H1 (cell line): ENCODE measurements around the gene KANSL1L. TPM values are rescaled to one million over a fixed set of nuclear protein-coding genes. Genes with fewer than 3 reads are reported as not detected.

Experiments used
- CTCF ChIA-PET: fragments of 300-600 bp; sonication (Branson Sonifier 250); formaldehyde crosslinking; loops from one replicate; lab custom pipeline; 2021; ENCODE audit not compliant: partially characterized antibody; lab: Charles Lee
- POLR2A ChIA-PET: fragments of 300-600 bp; sonication (Branson Sonifier 250); formaldehyde crosslinking; loops from one replicate; lab custom pipeline; 2021; ENCODE audit warnings: inconsistent platforms; ENCODE audit not compliant: partially characterized antibody; lab: Charles Lee
- DNase-seq, 2 experiments: peaks; one replicate each; pipeline versions ENCODE4 v3.0.0 to v3.0.0-alpha.2; 2010 to 2022; ENCODE audit warnings: low spot score in 2 of 2, low read depth in 1 of 2, mixed read lengths in 1 of 2
- FAIRE-seq: peaks from 2 replicates; lab custom pipeline; 2011; peaks lifted over from hg19 to GRCh38; lab: Jason Lieb, UNC
- H2AFZ ChIP-seq: 2 replicates; pipeline ENCODE4 v1.8.1; 2012; ENCODE audit warnings: low read length, inconsistent platforms
- H2AK5ac ChIP-seq: 2 replicates; pipeline ENCODE4 v1.6.1; 2013; ENCODE audit warnings: low read depth, low read length
- H2BK120ac ChIP-seq: replicated peaks from 2 replicates; pipeline ENCODE3; 2013; ENCODE audit warnings: low read depth, low read length, inconsistent platforms
- H2BK12ac ChIP-seq: 2 replicates; pipeline ENCODE4 v1.6.1; 2013; ENCODE audit warnings: low read depth, low read length
- H2BK15ac ChIP-seq: 2 replicates; pipeline ENCODE4 v1.6.1; 2013; ENCODE audit warnings: low read length
- H2BK20ac ChIP-seq: 2 replicates; pipeline ENCODE4 v1.6.1; 2013; ENCODE audit warnings: low read length
- H2BK5ac ChIP-seq: 2 replicates; pipeline ENCODE4 v1.6.1; 2013; ENCODE audit warnings: low read depth, low read length
- H3K14ac ChIP-seq: 2 replicates; pipeline ENCODE4 v1.6.1; 2013; ENCODE audit warnings: inconsistent platforms; ENCODE audit not compliant: insufficient read length
- H3K18ac ChIP-seq: 2 replicates; pipeline ENCODE4 v1.6.1; 2013; ENCODE audit warnings: low read length; ENCODE audit errors: extremely low read depth
- H3K23ac ChIP-seq: 2 replicates; pipeline ENCODE4 v1.6.1; 2013; ENCODE audit warnings: inconsistent platforms; ENCODE audit not compliant: insufficient read length
- H3K23me2 ChIP-seq: 2 replicates; pipeline ENCODE4 v1.6.1; 2013; ENCODE audit warnings: low read depth, low read length
- H3K27ac ChIP-seq: 2 replicates; pipeline ENCODE4 v1.6.1; 2011; ENCODE audit warnings: low read depth, low read length, inconsistent platforms
- H3K27me3 ChIP-seq, 4 experiments: replicated peaks in 1 of 4; 1 replicate in 1 of 4; 2 replicates in 3 of 4; pipeline versions ENCODE4 v1.6.1 to v1.8.1; 2011 to 2013; ENCODE audit warnings: low read length in 3 of 4, mild to moderate bottlenecking in 3 of 4, inconsistent platforms in 2 of 4, mixed read lengths in 2 of 4, moderate library complexity in 1 of 4; ENCODE audit not compliant: control insufficient read depth in 3 of 4, insufficient read depth in 3 of 4; ENCODE audit errors: extremely low read depth in 1 of 4
- H3K36me3 ChIP-seq, 4 experiments: 2 replicates each; pipeline versions ENCODE4 v1.6.1 to v1.8.1; 2011 to 2013; ENCODE audit warnings: mild to moderate bottlenecking in 4 of 4, low read length in 3 of 4, moderate library complexity in 2 of 4, control low read depth in 1 of 4, inconsistent platforms in 1 of 4; ENCODE audit not compliant: insufficient read depth in 4 of 4, control insufficient read depth in 2 of 4
- H3K4ac ChIP-seq: replicated peaks from 2 replicates; pipeline ENCODE3; 2013; ENCODE audit warnings: low read length, low read depth, mixed read lengths, inconsistent platforms; ENCODE audit not compliant: insufficient read length
- H3K4me1 ChIP-seq, 4 experiments: replicated peaks in 1 of 4; 1 replicate in 1 of 4; 2 replicates in 3 of 4; pipeline versions ENCODE4 v1.6.1 to v1.8.1; 2011 to 2013; ENCODE audit warnings: low read length in 3 of 4, inconsistent platforms in 2 of 4, mixed read lengths in 1 of 4; ENCODE audit not compliant: insufficient read depth in 4 of 4, control insufficient read depth in 3 of 4
- H3K4me2 ChIP-seq, 2 experiments: 2 replicates each; pipeline versions ENCODE4 v1.6.1 to v1.8.1; 2011 to 2013; ENCODE audit warnings: low read depth in 2 of 2, low read length in 2 of 2, control low read depth in 1 of 2, inconsistent platforms in 1 of 2, mild to moderate bottlenecking in 1 of 2; ENCODE audit not compliant: insufficient read depth in 1 of 2
- H3K4me3 ChIP-seq, 4 experiments: fragments of 200-600, 300-600 bp in 1 of 4; sonication (generic), shearing (Covaris generic), sonication (Bioruptor Twin) in 1 of 4; 2 replicates each; pipeline versions ENCODE4 v1.5.1 to v1.8.1; 2011 to 2016; ENCODE audit warnings: low read length in 4 of 4, low read depth in 3 of 4, control low read depth in 2 of 4, inconsistent platforms in 2 of 4, mild to moderate bottlenecking in 2 of 4, mixed read lengths in 1 of 4, moderate library complexity in 1 of 4; ENCODE audit not compliant: insufficient read depth in 2 of 4; ENCODE audit errors: extremely low read depth in 1 of 4
- H3K56ac ChIP-seq: replicated peaks from 2 replicates; pipeline ENCODE3; 2013; ENCODE audit warnings: low read depth, mild to moderate bottlenecking, mixed read lengths, low read length, inconsistent platforms; ENCODE audit not compliant: insufficient read length
- H3K79me1 ChIP-seq: 2 replicates; pipeline ENCODE4 v1.6.1; 2013; ENCODE audit warnings: low read depth, low read length, control low read depth
- H3K79me2 ChIP-seq, 2 experiments: 2 replicates each; pipeline versions ENCODE4 v1.6.1 to v1.8.1; 2012 to 2013; ENCODE audit warnings: low read length in 2 of 2, mild to moderate bottlenecking in 2 of 2, inconsistent platforms in 1 of 2; ENCODE audit not compliant: insufficient read depth in 2 of 2, control insufficient read depth in 1 of 2
- H3K9ac ChIP-seq, 4 experiments: replicated peaks in 1 of 4; 1 replicate in 1 of 4; 2 replicates in 3 of 4; pipeline versions ENCODE4 v1.6.1 to v1.8.1; 2011 to 2013; ENCODE audit warnings: low read depth in 3 of 4, low read length in 3 of 4, control low read depth in 2 of 4, mild to moderate bottlenecking in 2 of 4, moderate library complexity in 2 of 4, inconsistent platforms in 1 of 4; ENCODE audit errors: extremely low read depth in 1 of 4
- H3K9me3 ChIP-seq, 2 experiments: 2 replicates each; pipeline versions ENCODE4 v1.6.1 to v1.8.1; 2012 to 2013; ENCODE audit warnings: mild to moderate bottlenecking in 2 of 2, moderate library complexity in 2 of 2, control low read depth in 1 of 2, inconsistent platforms in 1 of 2, low read depth in 1 of 2, low read length in 1 of 2, mixed read lengths in 1 of 2; ENCODE audit not compliant: insufficient read depth in 2 of 2
- H4K20me1 ChIP-seq, 2 experiments: replicated peaks in 1 of 2; 2 replicates each; pipeline versions ENCODE3 to v1.8.1; 2011 to 2013; ENCODE audit warnings: inconsistent platforms in 2 of 2, low read length in 2 of 2, mild to moderate bottlenecking in 1 of 2; ENCODE audit not compliant: insufficient read depth in 2 of 2, control insufficient read depth in 1 of 2
- H4K5ac ChIP-seq: 2 replicates; pipeline ENCODE4 v1.6.1; 2013; ENCODE audit warnings: low read length, low read depth, mixed read lengths, inconsistent platforms; ENCODE audit not compliant: insufficient read length
- H4K8ac ChIP-seq: 2 replicates; pipeline ENCODE4 v1.8.0; 2013; ENCODE audit warnings: mild to moderate bottlenecking, moderate library complexity, low read length, inconsistent platforms; ENCODE audit not compliant: insufficient read depth; ENCODE audit errors: extremely low read depth
- H4K91ac ChIP-seq: replicated peaks from 2 replicates; pipeline ENCODE3; 2013; ENCODE audit warnings: low read length, mixed read lengths, inconsistent platforms; ENCODE audit not compliant: insufficient read length
- EGR1 ChIP-seq: IDR thresholded peaks from 2 replicates; pipeline ENCODE4 v1.6.1; 2011; ENCODE audit warnings: low read depth, low read length, borderline replicate concordance
- KDM1A ChIP-seq: fragments of 200-600, 300-600 bp; sonication (generic); IDR thresholded peaks from 2 replicates; pipeline ENCODE4 v1.7.1; 2016; ENCODE audit warnings: mild to moderate bottlenecking, low read length, borderline replicate concordance
- RFX5 ChIP-seq: IDR thresholded peaks from 2 replicates; pipeline ENCODE4 v1.6.1; 2011; ENCODE audit warnings: low read depth, low read length, improper control_type of control experiment, borderline replicate concordance
- SRF ChIP-seq: IDR thresholded peaks from 2 replicates; pipeline ENCODE4 v1.6.1; 2011; ENCODE audit warnings: mild to moderate bottlenecking, low read depth, low read length, moderate library complexity
- WGBS, 2 experiments: shearing (Covaris generic) in 1 of 2; methylation state at CpG; one replicate each; pipeline versions ENCODE4 v1.1.6 to v1.1.7; 2013 to 2015; ENCODE audit warnings: low lambda C conversion rate in 2 of 2, mixed read lengths in 2 of 2, inconsistent platforms in 1 of 2, low coverage in 1 of 2, missing lambda C conversion rate in 1 of 2; ENCODE audit not compliant: insufficient replicate concordance in 2 of 2, insufficient coverage in 1 of 2, insufficient read length in 1 of 2; ENCODE audit errors: extremely low coverage in 1 of 2, missing lambda C conversion rate in 1 of 2; 5-methylcytosine and 5-hydroxymethylcytosine counted together
- polyA plus RNA-seq, 7 experiments: library from polyadenylated mRNA; depleted of rRNA in 3 of 7; stranded (reverse) in 5 of 7; unstranded in 2 of 7; fragments of >200 nt in 5 of 7; fragments of 200-250 nt in 2 of 7; gene quantifications; 1 replicate in 5 of 7; 2 replicates in 1 of 7; 4 replicates in 1 of 7; pipeline versions ENCODE4 v1.2.1 to v1.2.3, GENCODE V29; 2011 to 2013; ENCODE audit warnings: missing spikeins in 2 of 7, mixed read lengths in 2 of 7
- total RNA-seq: library from RNA; stranded (reverse); fragmentation: NEBNext Ultra II Directional; extraction: Animal tissue kit (Norgen Biotek cat#: 25700); gene quantifications from 2 replicates; pipeline ENCODE4 v1.2.1, GENCODE V29; 2021

KANSL1L gene
- total and polyA plus RNA-seq, 2 of the 8 experiments (the other 6 are each of a cell fraction or from before 2014, with no cell fraction given) = 5.4 to 17.2 TPM

DNA sequence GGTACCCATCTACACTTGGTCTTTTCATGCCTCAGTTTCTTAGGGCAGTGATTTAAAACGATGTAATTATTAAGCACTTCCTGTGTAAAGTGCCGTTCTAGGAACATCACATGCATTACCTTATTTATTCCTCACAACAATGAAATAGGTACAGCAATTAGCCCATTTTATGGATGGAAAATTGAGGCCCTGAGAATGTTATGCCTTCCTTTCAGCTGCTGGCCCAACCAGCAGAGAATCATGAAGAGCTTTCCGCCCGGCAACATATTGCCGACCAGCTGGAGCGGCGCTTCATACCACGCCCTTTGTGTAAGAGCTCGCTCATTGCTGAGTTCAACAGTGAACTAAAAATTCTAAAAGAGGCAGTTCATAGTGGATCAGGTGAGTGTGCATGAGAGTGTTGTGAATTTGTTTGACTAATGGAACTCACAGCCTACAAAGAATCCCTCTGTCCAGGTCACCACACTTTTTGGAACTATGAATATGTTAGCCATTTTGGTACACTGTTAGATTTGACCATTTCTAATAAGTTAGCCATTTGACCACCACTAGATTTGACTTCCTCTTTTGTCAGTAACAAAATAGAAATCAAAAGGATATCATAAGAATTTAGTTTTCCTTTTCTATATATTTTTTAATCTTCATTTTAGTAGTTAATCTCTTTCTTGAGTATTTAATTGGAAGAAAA is 194.4 kb downstream of the KANSL1L start:
- Histone ChIP-seq H3K4ac (no peak overlapping the region), H2BK12ac (no peak overlapping the region), H2BK20ac (no peak overlapping the region), H3K9ac (no peak overlapping the region), H4K20me1 (no peaks in the 10 kb centered on the region), H2AK5ac (no peak overlapping the region), H3K36me3 (no peaks in the 10 kb centered on the region), H3K79me2 (no peaks in the 10 kb centered on the region), H2BK120ac (no peak overlapping the region), H4K91ac (no peak overlapping the region), H3K23me2 (no peaks in the 10 kb centered on the region; the same call in 1 of the 2 replicates), H3K14ac (no peak overlapping the region), H2AFZ (no peak overlapping the region), H3K56ac (no peak overlapping the region), H3K23ac (no peak overlapping the region), H3K79me1 (no peaks in the 10 kb centered on the region), H4K5ac (no peak overlapping the region), H4K8ac (no peak overlapping the region), H3K18ac (no peak overlapping the region), H3K27me3 (no peaks in the 10 kb centered on the region), H3K4me1 (no peaks in the 10 kb centered on the region), H3K4me3 (no peak overlapping the region), H3K9me3 (no peaks in the 10 kb centered on the region), H3K27ac (no peak overlapping the region), H2BK15ac (no peak overlapping the region), H2BK5ac (no peak overlapping the region), H3K4me2 (no peak overlapping the region)
- WGBS, 2 experiments = 94% methylated on average over 9 of the region's 9 CpGs; no CpG with 5 or more reads in 1 of the 2 experiments
- TF ChIP-seq RFX5 (peak; percentile 68; the same call in 1 of the 2 replicates), EGR1 (no peak), KDM1A (0 out of 2 replicates have a peak, but pooled peaks have one; percentile 28), SRF (no peak)
- CTCF ChIA-PET = interaction anchor here (0.5 to 2.5 kb wide), 15 partner anchors 12 to 646 kb away, joined by 3 to 16 read pairs (median 3); no protein-coding TSS in a partner anchor
- FAIRE-seq (no peak), DNase-seq (no peak)
- POLR2A ChIA-PET = interaction anchor here (1.0 to 1.2 kb wide), 2 partner anchors 38 to 219 kb away, joined by 3 to 5 read pairs; no protein-coding TSS in a partner anchor
